SH-SY5Y (cell line): ENCODE measurements around the gene PSPN.

Experiments
- GATA2 ChIP-seq: IDR thresholded peaks from 2 replicates; pipeline ENCODE4 v1.6.1; 2011; ENCODE audit warnings: mild to moderate bottlenecking, low read depth, low read length
- GATA3 ChIP-seq: IDR thresholded peaks from 2 replicates; pipeline ENCODE4 v1.6.1; 2011; ENCODE audit warnings: low read depth, mild to moderate bottlenecking, low read length, moderate library complexity

DNA sequence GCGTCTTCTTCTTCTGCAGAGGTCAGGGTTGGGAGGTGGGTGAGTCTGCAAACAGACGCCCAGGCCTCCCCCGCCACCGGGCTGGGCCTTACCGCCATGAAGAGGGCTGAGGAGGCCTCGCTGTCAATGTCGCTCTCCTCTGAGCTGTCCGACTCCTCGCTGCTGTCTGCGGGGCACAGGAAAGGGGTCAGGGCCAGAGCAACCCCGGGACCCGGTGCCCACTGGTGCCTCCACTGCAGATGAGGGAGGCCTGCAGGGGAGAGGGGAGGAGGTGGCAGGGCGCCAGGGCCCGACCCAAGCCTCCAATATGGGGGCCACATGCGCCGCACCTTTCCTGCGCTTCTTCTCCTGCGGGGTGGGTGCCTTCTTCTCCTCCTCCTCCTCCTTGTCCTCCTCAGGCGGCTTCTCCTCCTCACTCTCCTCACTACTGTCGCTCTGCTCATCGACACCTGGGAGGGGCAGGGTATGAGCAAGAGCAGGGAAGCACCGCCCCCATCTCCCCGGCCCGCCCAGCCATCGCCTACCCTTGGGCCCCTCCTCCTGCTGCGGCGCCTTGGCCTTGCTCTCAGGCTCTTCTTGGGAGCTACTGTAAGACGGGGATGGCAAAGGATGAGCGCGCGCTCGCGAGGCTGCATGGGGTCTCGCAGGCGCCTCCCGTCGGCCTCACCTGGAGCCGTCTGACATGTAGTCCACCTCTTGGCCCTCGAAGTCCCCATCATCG lies 5.5 kb upstream of the PSPN start:
- no peak for TF ChIP-seq GATA3
- TF ChIP-seq GATA2 = no peak
